IMR-90 (cell line): Measurements from ENCODE around the gene ZNF292. TPM values are rescaled to one million over a fixed set of nuclear protein-coding genes. Genes with fewer than 3 reads are reported as not detected.

Experiments used
- ATAC-seq: fragments of 200-7000 bp; cut with Tn5 transposase; 2 replicates; pipeline ENCODE4 v1.9.1; 2020; ENCODE audit warnings: low read depth, mild to moderate bottlenecking, moderate library complexity
- BruUV-seq: library from RNA; stranded (reverse); fragments of 400-500 nt; replicated peaks from 2 replicates; lab custom pipeline; 2021; lab: Mats Ljungman, UMichigan
- CTCF ChIA-PET: fragments of 300-600 bp; formaldehyde crosslinking; extraction: SDS; loops from one replicate; lab custom pipeline; 2021; ENCODE audit warnings: antibody characterized with exemption; lab: Yijun Ruan, JAX
- POLR2A ChIA-PET: fragments of 300-600 bp; sonication (Branson Sonifier 250); formaldehyde crosslinking; loops from one replicate; lab custom pipeline; 2022; ENCODE audit warnings: antibody characterized with exemption; ENCODE audit not compliant: unreplicated experiment; lab: Charles Lee
- DNase-seq: peaks from one replicate; pipeline ENCODE4 v3.0.0; 2013
- H2AFZ ChIP-seq: replicated peaks from 2 replicates; pipeline ENCODE3; 2013; ENCODE audit warnings: low read length, mild to moderate bottlenecking; ENCODE audit not compliant: poor library complexity
- H2AK5ac ChIP-seq: 2 replicates; pipeline ENCODE4 v1.6.1; 2013; ENCODE audit warnings: low read depth, low read length, inconsistent platforms
- H2AK9ac ChIP-seq: replicated peaks from 2 replicates; pipeline ENCODE3; 2013; ENCODE audit warnings: mild to moderate bottlenecking, low read depth, low read length, moderate library complexity; ENCODE audit not compliant: poor library complexity
- H2BK120ac ChIP-seq: 2 replicates; pipeline ENCODE4 v1.6.1; 2013; ENCODE audit warnings: low read depth, low read length, inconsistent platforms
- H2BK15ac ChIP-seq: 3 replicates; pipeline ENCODE4 v1.6.1; 2013; ENCODE audit warnings: low read depth, low read length, inconsistent platforms
- H2BK20ac ChIP-seq: 2 replicates; pipeline ENCODE4 v1.6.1; 2013; ENCODE audit warnings: low read depth, mild to moderate bottlenecking, inconsistent platforms, low read length, moderate library complexity
- H2BK5ac ChIP-seq: 2 replicates; pipeline ENCODE4 v1.6.1; 2013; ENCODE audit warnings: mild to moderate bottlenecking, low read depth, low read length, inconsistent platforms; ENCODE audit not compliant: poor library complexity, severe bottlenecking
- H3K14ac ChIP-seq: replicated peaks from 2 replicates; pipeline ENCODE4 v1.6.1; 2013; ENCODE audit warnings: low read depth, low read length, inconsistent platforms
- H3K18ac ChIP-seq: 2 replicates; pipeline ENCODE4 v1.6.1; 2013; ENCODE audit warnings: low read depth, low read length, control low read depth
- H3K23ac ChIP-seq: 2 replicates; pipeline ENCODE4 v1.6.1; 2013; ENCODE audit warnings: low read depth, low read length, inconsistent platforms
- H3K27ac ChIP-seq: 2 replicates; pipeline ENCODE4 v1.5.1; 2013; ENCODE audit warnings: mild to moderate bottlenecking, control low read depth, low read length; ENCODE audit not compliant: insufficient read depth
- H3K27me3 ChIP-seq: 2 replicates; pipeline ENCODE4 v1.6.1; 2013; ENCODE audit warnings: low read length; ENCODE audit not compliant: control insufficient read depth, insufficient read depth
- H3K36me3 ChIP-seq: 2 replicates; pipeline ENCODE4 v1.6.1; 2013; ENCODE audit warnings: low read length, mixed read lengths; ENCODE audit not compliant: control insufficient read depth, insufficient read depth
- H3K4ac ChIP-seq: 2 replicates; pipeline ENCODE4 v1.6.1; 2013; ENCODE audit warnings: low read depth, low read length, inconsistent platforms
- H3K4me1 ChIP-seq: 2 replicates; pipeline ENCODE4 v1.6.1; 2013; ENCODE audit warnings: low read length, mixed read lengths; ENCODE audit not compliant: control insufficient read depth, insufficient read depth
- H3K4me2 ChIP-seq: 2 replicates; pipeline ENCODE4 v1.6.1; 2013; ENCODE audit warnings: low read depth, mild to moderate bottlenecking, control low read depth, low read length, moderate library complexity
- H3K4me3 ChIP-seq: 2 replicates; pipeline ENCODE4 v1.5.1; 2013; ENCODE audit warnings: low read depth, mild to moderate bottlenecking, control low read depth, low read length, moderate library complexity; ENCODE audit not compliant: insufficient read depth
- H3K56ac ChIP-seq: 2 replicates; pipeline ENCODE4 v1.6.1; 2013; ENCODE audit warnings: low read length, inconsistent platforms; ENCODE audit not compliant: insufficient read depth; ENCODE audit errors: extremely low read depth
- H3K79me1 ChIP-seq, 2 experiments: 2 replicates each; pipeline ENCODE4 v1.6.1; 2013; ENCODE audit warnings: low read length in 2 of 2, inconsistent platforms in 1 of 2, low read depth in 1 of 2
- H3K9ac ChIP-seq: 2 replicates; pipeline ENCODE4 v1.6.1; 2013; ENCODE audit warnings: low read depth, low read length, control low read depth
- H3K9me1 ChIP-seq: 2 replicates; pipeline ENCODE4 v1.6.1; 2013; ENCODE audit warnings: low read length, inconsistent platforms; ENCODE audit not compliant: insufficient read depth
- H3K9me3 ChIP-seq: 2 replicates; pipeline ENCODE4 v1.6.1; 2013; ENCODE audit warnings: low read length; ENCODE audit not compliant: control insufficient read depth, insufficient read depth
- H4K20me1 ChIP-seq: 2 replicates; pipeline ENCODE4 v1.6.1; 2013; ENCODE audit warnings: low read length, inconsistent platforms; ENCODE audit not compliant: insufficient read depth
- H4K5ac ChIP-seq: 2 replicates; pipeline ENCODE4 v1.6.1; 2013; ENCODE audit warnings: mild to moderate bottlenecking, low read depth, low read length, control low read depth
- H4K8ac ChIP-seq, 2 experiments: 2 replicates each; pipeline ENCODE4 v1.6.1; 2013; ENCODE audit warnings: low read depth in 2 of 2, low read length in 2 of 2, control low read depth in 1 of 2, inconsistent platforms in 1 of 2
- H4K91ac ChIP-seq: 2 replicates; pipeline ENCODE4 v1.6.1; 2013; ENCODE audit warnings: low read depth, low read length, inconsistent platforms; ENCODE audit not compliant: insufficient read depth
- BHLHE40 ChIP-seq: fragments of 150-350 bp; IDR thresholded peaks from 2 replicates; pipeline ENCODE4 v1.6.1; 2016; ENCODE audit warnings: mild to moderate bottlenecking, low read depth, low read length
- CEBPB ChIP-seq: IDR thresholded peaks from 2 replicates; pipeline ENCODE4 v1.6.1; 2012; ENCODE audit warnings: low read depth, low read length, improper control_type of control experiment
- CHD1 ChIP-seq: IDR thresholded peaks from 2 replicates; pipeline ENCODE4 v1.6.1; 2012; ENCODE audit warnings: low read depth, low read length, improper control_type of control experiment
- CTCF ChIP-seq: conservative IDR thresholded peaks from 2 replicates; pipeline ENCODE4 v1.5.1; 2012; ENCODE audit warnings: mild to moderate bottlenecking, low read depth, low read length, improper control_type of control experiment
- ELK1 ChIP-seq: fragments of 150-350 bp; IDR thresholded peaks from 2 replicates; pipeline ENCODE4 v1.6.1; 2016; ENCODE audit warnings: low read depth, mild to moderate bottlenecking, low read length, moderate library complexity, borderline replicate concordance
- FOS ChIP-seq: fragments of 150-350 bp; IDR thresholded peaks from 2 replicates; pipeline ENCODE4 v1.6.1; 2016; ENCODE audit warnings: low read depth, low read length
- MAFK ChIP-seq: IDR thresholded peaks from 2 replicates; pipeline ENCODE4 v1.6.1; 2012; ENCODE audit warnings: low read depth, low read length, improper control_type of control experiment
- MAZ ChIP-seq: IDR thresholded peaks from 2 replicates; pipeline ENCODE4 v1.6.1; 2012; ENCODE audit warnings: low read depth, mild to moderate bottlenecking, low read length, improper control_type of control experiment, moderate library complexity, borderline replicate concordance
- MXI1 ChIP-seq: IDR thresholded peaks from 2 replicates; pipeline ENCODE4 v1.6.1; 2012; ENCODE audit warnings: low read depth, mild to moderate bottlenecking, low read length, moderate library complexity, borderline replicate concordance
- NFE2L2 ChIP-seq: fragments of 150-350 bp; IDR thresholded peaks from 2 replicates; pipeline ENCODE4 v1.6.1; 2016; ENCODE audit warnings: low read depth, mild to moderate bottlenecking, low read length
- POLR2A ChIP-seq: IDR thresholded peaks from 2 replicates; pipeline ENCODE4 v1.6.1; 2012; ENCODE audit warnings: mild to moderate bottlenecking, low read depth, low read length
- RAD21 ChIP-seq: IDR thresholded peaks from 2 replicates; pipeline ENCODE4 v1.6.1; 2012; ENCODE audit warnings: low read length, improper control_type of control experiment
- RCOR1 ChIP-seq: IDR thresholded peaks from 2 replicates; pipeline ENCODE4 v1.6.1; 2012; ENCODE audit warnings: mild to moderate bottlenecking, low read length, improper control_type of control experiment; ENCODE audit not compliant: insufficient replicate concordance
- RFX5 ChIP-seq: IDR thresholded peaks from 2 replicates; pipeline ENCODE4 v1.8.0; 2012; ENCODE audit warnings: low read depth, mild to moderate bottlenecking, low read length, moderate library complexity
- SMC3 ChIP-seq: fragments of 150-350 bp; IDR thresholded peaks from 2 replicates; pipeline ENCODE4 v1.6.1; 2016; ENCODE audit warnings: low read depth, mild to moderate bottlenecking, antibody characterized with exemption, low read length, moderate library complexity
- WGBS, 2 experiments: methylation state at CpG; one replicate each; pipeline versions ENCODE4 v1.1.5 to v1.1.7; 2013; ENCODE audit warnings: missing lambda C conversion rate in 2 of 2; ENCODE audit not compliant: insufficient read length in 1 of 2; ENCODE audit errors: extremely low coverage in 2 of 2; 5-methylcytosine and 5-hydroxymethylcytosine counted together
- dilution Hi-C: fragments of 300-500 bp; cut with HindIII; formaldehyde crosslinking; loops from one replicate; pipeline ENCODE4 v1.14.3; 2018; ENCODE audit warnings: low sequenced_read_pairs; ENCODE audit not compliant: unreplicated experiment
- in situ Hi-C: fragments of 300-500 bp; cut with MboI; formaldehyde crosslinking; loops from 3 replicates; pipeline ENCODE4 v1.14.3; 2019; ENCODE audit warnings: low sequenced_read_pairs, inconsistent platforms, mixed read lengths
- intact Hi-C: fragments of 100-400 bp; cut with micrococcal nuclease; formaldehyde crosslinking; loops from 2 replicates; pipeline ENCODE4 v1.10.0; 2022
- polyA plus RNA-seq, 3 experiments: library from polyadenylated mRNA; depleted of rRNA; stranded (reverse); fragments of >200 nt; gene quantifications; 2 replicates each; pipeline ENCODE4 v1.2.3, GENCODE V29; 2012; ENCODE audit warnings: low replicate concordance in 1 of 3
- total RNA-seq: library from RNA; depleted of rRNA; stranded (reverse); fragments of >200 nt; gene quantifications from 2 replicates; pipeline ENCODE4 v1.2.3, GENCODE V29; 2012
- TF ChIP-seq, protein P1 (sequence below): fragments of 150-350 bp; IDR thresholded peaks from 2 replicates; pipeline ENCODE4 v1.6.1; 2017; ENCODE audit warnings: mild to moderate bottlenecking, antibody characterized with exemption, low read length, low read depth

The ZNF292 gene
- total and polyA plus RNA-seq, 2 of the 4 experiments (the other 2 are of a cell fraction), result 5.5 to 28.3 TPM

GRCh38 chr6:87209812-87210211 lies 54.4 kb downstream of the ZNF292 start:
- H2AFZ ChIP-seq, result no peak overlapping the region
- no peak overlapping the region for H4K5ac ChIP-seq
- no peak overlapping the region for H3K56ac ChIP-seq
- H4K20me1 ChIP-seq, result peaks cover 82% of the 10 kb centered on the region
- H3K9me1 ChIP-seq, result peaks cover 7% of the 10 kb centered on the region
- H3K4ac ChIP-seq, result no peak overlapping the region
- BruUV-seq, result no TSS peak
- H4K8ac ChIP-seq, result no peak overlapping the region
- H4K91ac ChIP-seq, result no peak overlapping the region
- in situ Hi-C loops, result no loop called here
- no peak overlapping the region for H3K27ac ChIP-seq
- H3K4me1 ChIP-seq, result peaks cover 8% of the 10 kb centered on the region
- H2BK5ac ChIP-seq, result no peak overlapping the region
- ChIA-PET CTCF (no interaction called here), POLR2A (no interaction called here)
- WGBS, 2 experiments, result no CpG with 5 or more reads among the region's 3 CpGs
- no peak overlapping the region for H3K23ac ChIP-seq
- no peak overlapping the region for H3K14ac ChIP-seq
- H2AK5ac ChIP-seq, result no peak overlapping the region
- H2AK9ac ChIP-seq, result no peak overlapping the region
- no peak overlapping the region for H3K4me2 ChIP-seq
- no peak overlapping the region for H2BK20ac ChIP-seq
- H3K9me3 ChIP-seq, result no peaks in the 10 kb centered on the region
- no peak overlapping the region for H3K9ac ChIP-seq
- H3K36me3 ChIP-seq, result peaks cover 3% of the 10 kb centered on the region
- no peak for ATAC-seq
- no peaks in the 10 kb centered on the region for H3K27me3 ChIP-seq
- TF ChIP-seq RAD21 (no peak), FOS (no peak), CEBPB (no peak), MXI1 (no peak), MAFK (no peak), ELK1 (no peak), NFE2L2 (no peak), BHLHE40 (no peak), RFX5 (no peak), SMC3 (no peak), POLR2A (no peak), CTCF (no peak), MAZ (no peak), CHD1 (no peak), RCOR1 (no peak)
- TF ChIP-seq, protein P1, sequence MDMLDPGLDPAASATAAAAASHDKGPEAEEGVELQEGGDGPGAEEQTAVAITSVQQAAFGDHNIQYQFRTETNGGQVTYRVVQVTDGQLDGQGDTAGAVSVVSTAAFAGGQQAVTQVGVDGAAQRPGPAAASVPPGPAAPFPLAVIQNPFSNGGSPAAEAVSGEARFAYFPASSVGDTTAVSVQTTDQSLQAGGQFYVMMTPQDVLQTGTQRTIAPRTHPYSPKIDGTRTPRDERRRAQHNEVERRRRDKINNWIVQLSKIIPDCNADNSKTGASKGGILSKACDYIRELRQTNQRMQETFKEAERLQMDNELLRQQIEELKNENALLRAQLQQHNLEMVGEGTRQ, result no peak
- H3K4me3 ChIP-seq, result no peak overlapping the region
- no peak for DNase-seq
- no peak overlapping the region for H2BK15ac ChIP-seq
- no peak overlapping the region for H2BK120ac ChIP-seq
- H3K79me1 ChIP-seq, result peaks cover 41 to 72% of the 10 kb centered on the region in 2 experiments
- no peak overlapping the region for H3K18ac ChIP-seq
- dilution Hi-C loops, result no loop called here
- intact Hi-C loops, result no loop called here
